ENCODE results near the gene IFNGR1. TPM values are rescaled to one million over a fixed set of nuclear protein-coding genes. Genes with fewer than 3 reads are reported as not detected.
"Not testable (repeated sequence)": the region's sequence is repeated elsewhere in the genome, so short reads cannot be mapped to it uniquely, and the experiment has no call there.

Gene IFNGR1
- total RNA-seq, 3 donors from 2014 or later, result 126 to 207 (median 144) TPM

- no peak for DNase-seq (ENCODE audit: low spot score in 2 of 2)
- Histone ChIP-seq H3K27ac (no peak overlapping the region), H3K27me3 (no peaks in the 10 kb centered on the region), H3K36me3 (no peaks in the 10 kb centered on the region), H3K4me3 (no peak overlapping the region), H3K9me3 (peaks cover 8 to 11% of the 10 kb centered on the region in 2 donors), H3K4me1 (no peaks in the 10 kb centered on the region)
- intact Hi-C loops (cut with DNase I; ENCODE audit: low total_unique reads), result no loop called here
- TF ChIP-seq CTCF (IDR thresholded peaks at IDR 0.05), result no peak
- no peak for TF ChIP-seq POLR2A (IDR thresholded peaks at IDR 0.05)
- no peak for TF ChIP-seq POLR2AphosphoS5 (IDR thresholded peaks at IDR 0.05)
These were observed 37.3 kb upstream of the IFNGR1 start for GRCh38 chr6:137256350-137257103.

GRCh38 chr6:137254966-137255365, 35.8 kb upstream of the IFNGR1 start:
- intact Hi-C loops (cut with DNase I; ENCODE audit: low total_unique reads), result loop anchor here (5.0 kb wide), 1 partner anchor 977 kb away; no protein-coding TSS in a partner anchor
- no peak overlapping the region for H3K4me3 ChIP-seq
- H3K36me3 ChIP-seq, result no peaks in the 10 kb centered on the region
- no peak for DNase-seq (ENCODE audit: low spot score in 2 of 2)
- H3K9me3 ChIP-seq, result peaks cover 8 to 11% of the 10 kb centered on the region in 2 donors
- no peak overlapping the region for H3K27ac ChIP-seq
- no peaks in the 10 kb centered on the region for H3K27me3 ChIP-seq
- TF ChIP-seq CTCF (IDR thresholded peaks at IDR 0.05) (no peak), POLR2A (IDR thresholded peaks at IDR 0.05) (no peak), POLR2AphosphoS5 (IDR thresholded peaks at IDR 0.05) (no peak)
- no peaks in the 10 kb centered on the region for H3K4me1 ChIP-seq

- intact Hi-C loops (cut with DNase I; ENCODE audit: low total_unique reads), result loop anchor here (5.0 kb wide), 1 partner anchor 978 kb away; no protein-coding TSS in a partner anchor
These were observed 35.2 kb upstream of the IFNGR1 start for GRCh38 chr6:137254430-137254829.

GRCh38 chr6:137248702-137249101, 29.5 kb upstream of the IFNGR1 start:
- H3K4me1 ChIP-seq, result no peaks in the 10 kb centered on the region
- H3K27ac ChIP-seq, result no peak overlapping the region
- TF ChIP-seq POLR2A (IDR thresholded peaks at IDR 0.05), result no peak
- no peak for TF ChIP-seq CTCF (IDR thresholded peaks at IDR 0.05)

More at GRCh38 chr6:137254430-137254829, 35.2 kb upstream of the IFNGR1 start:
- not testable (repeated sequence) for H3K27ac ChIP-seq; DNase-seq (ENCODE audit: low spot score in 2 of 2); H3K4me1 ChIP-seq; H3K4me3 ChIP-seq; H3K27me3 ChIP-seq; H3K36me3 ChIP-seq
- peaks cover 8 to 11% of the 10 kb centered on the region in 2 donors for H3K9me3 ChIP-seq

GRCh38 chr6:137247724-137248123, 28.5 kb upstream of the IFNGR1 start:
- H3K27ac ChIP-seq, result no peak overlapping the region

More at GRCh38 chr6:137248702-137249101, 29.5 kb upstream of the IFNGR1 start:
- Histone ChIP-seq H3K36me3 (no peaks in the 10 kb centered on the region), H3K9me3 (no peaks in the 10 kb centered on the region), H3K27me3 (no peaks in the 10 kb centered on the region), H3K4me3 (no peak overlapping the region)
- no peak for DNase-seq (ENCODE audit: low spot score in 2 of 2)
- intact Hi-C loops (cut with DNase I; ENCODE audit: low total_unique reads), result no loop called here

More at GRCh38 chr6:137247724-137248123, 28.5 kb upstream of the IFNGR1 start:
- intact Hi-C loops (cut with DNase I; ENCODE audit: low total_unique reads), result no loop called here
- no peaks in the 10 kb centered on the region for H3K4me1 ChIP-seq
- TF ChIP-seq CTCF (IDR thresholded peaks at IDR 0.05) (no peak), POLR2AphosphoS5 (IDR thresholded peaks at IDR 0.05) (no peak), POLR2A (IDR thresholded peaks at IDR 0.05) (no peak)
- H3K4me3 ChIP-seq, result no peak overlapping the region
- H3K27me3 ChIP-seq, result no peaks in the 10 kb centered on the region
- H3K9me3 ChIP-seq, result no peaks in the 10 kb centered on the region
- DNase-seq (ENCODE audit: low spot score in 2 of 2), result no peak
- H3K36me3 ChIP-seq, result no peaks in the 10 kb centered on the region

All from breast epithelium (tissue), 4 donors.